OCI-LY1 (cell line): ENCODE results near the gene GP1BB.

ENCODE experiments used
- H2AFZ ChIP-seq: fragments of 200-600 bp; sonication (generic), shearing (Covaris generic); 2 replicates; pipeline ENCODE4 v1.6.0; 2014; ENCODE audit warnings: antibody characterized with exemption, mild to moderate bottlenecking, low read length
- H3F3A ChIP-seq: fragments of 200-600 bp; sonication (generic), shearing (Covaris generic); 2 replicates; pipeline ENCODE4 v1.6.0; 2014; ENCODE audit warnings: mild to moderate bottlenecking, antibody characterized with exemption, low read length, moderate library complexity; ENCODE audit not compliant: insufficient read depth
- H3K27ac ChIP-seq: fragments of 200-600 bp; sonication (generic); 2 replicates; pipeline ENCODE4 v1.5.1; 2014; ENCODE audit warnings: low read length, mixed run types, mild to moderate bottlenecking, low read depth; ENCODE audit not compliant: poor library complexity, severe bottlenecking
- H3K27me3 ChIP-seq: fragments of 200-600 bp; sonication (generic); 2 replicates; pipeline ENCODE4 v1.6.0; 2014; ENCODE audit warnings: antibody characterized with exemption, mild to moderate bottlenecking, low read length, moderate library complexity; ENCODE audit not compliant: insufficient read depth
- H3K36me3 ChIP-seq: fragments of 200-600 bp; sonication (generic); 2 replicates; pipeline ENCODE4 v1.6.1; 2014; ENCODE audit warnings: mild to moderate bottlenecking, antibody characterized with exemption, low read length, moderate library complexity, mixed read lengths; ENCODE audit not compliant: insufficient read depth
- H3K4me1 ChIP-seq: fragments of 200-600 bp; sonication (generic); 2 replicates; pipeline ENCODE4 v1.5.1; 2014; ENCODE audit warnings: mild to moderate bottlenecking, low read length, moderate library complexity; ENCODE audit not compliant: insufficient read depth, severe bottlenecking
- H3K4me2 ChIP-seq: fragments of 200-600 bp; sonication (generic), shearing (Covaris generic); 2 replicates; pipeline ENCODE4 v1.6.1; 2014; ENCODE audit warnings: low read length
- H3K4me3 ChIP-seq: fragments of 200-600 bp; sonication (generic); 2 replicates; pipeline ENCODE4 v1.5.1; 2014; ENCODE audit warnings: low read length, low read depth, mild to moderate bottlenecking, mixed read lengths; ENCODE audit not compliant: poor library complexity, severe bottlenecking
- H3K79me2 ChIP-seq: fragments of 200-600 bp; shearing (Covaris generic); 2 replicates; pipeline ENCODE4 v1.6.1; 2016; ENCODE audit warnings: mixed run types, low read length, mixed read lengths; ENCODE audit not compliant: insufficient read depth
- H3K9ac ChIP-seq: fragments of 200-600 bp; sonication (generic), shearing (Covaris generic); 2 replicates; pipeline ENCODE4 v1.6.1; 2014; ENCODE audit warnings: mild to moderate bottlenecking, low read length, mixed read lengths
- H3K9me2 ChIP-seq: fragments of 200-600 bp; sonication (generic), shearing (Covaris generic); 2 replicates; pipeline ENCODE4 v1.6.1; 2014; ENCODE audit warnings: low read depth, mild to moderate bottlenecking, low read length, mixed read lengths
- H3K9me3 ChIP-seq: fragments of 200-600 bp; shearing (Covaris generic); 2 replicates; pipeline ENCODE4 v1.6.1; 2014; ENCODE audit warnings: low read length, mixed read lengths
- H4K20me1 ChIP-seq: fragments of 200-600 bp; sonication (generic), shearing (Covaris generic); 2 replicates; pipeline ENCODE4 v1.6.0; 2016; ENCODE audit warnings: mild to moderate bottlenecking, low read length; ENCODE audit not compliant: insufficient read depth
- CTCF ChIP-seq: fragments of 200-600 bp; sonication (generic), shearing (Covaris generic); IDR thresholded peaks from 2 replicates; pipeline ENCODE4 v1.5.1; 2017; ENCODE audit warnings: mild to moderate bottlenecking, antibody characterized with exemption, low read length, moderate library complexity, mixed read lengths
- EZH2 ChIP-seq: fragments of 200-600 bp; sonication (generic), shearing (Covaris generic); IDR thresholded peaks from 2 replicates; pipeline ENCODE4 v1.8.0; 2017; ENCODE audit warnings: borderline replicate concordance, mixed run types, mild to moderate bottlenecking, antibody characterized with exemption, low read length, moderate library complexity, mixed read lengths

The GP1BB gene

GRCh38 chr22:19710020-19710768, 13.1 kb upstream of the GP1BB start:
- TF ChIP-seq EZH2 (no peak), CTCF (no peak)
- Histone ChIP-seq H3K36me3 (no peaks in the 10 kb centered on the region), H3K27me3 (peaks cover 7% of the 10 kb centered on the region; the same call in 1 of the 2 replicates), H3K27ac (no peak overlapping the region), H2AFZ (no peak overlapping the region), H3K4me3 (no peak overlapping the region), H3K9ac (no peak overlapping the region), H3K9me2 (no peaks in the 10 kb centered on the region), H3K9me3 (no peaks in the 10 kb centered on the region), H3K4me1 (no peaks in the 10 kb centered on the region), H3K79me2 (no peaks in the 10 kb centered on the region), H4K20me1 (no peaks in the 10 kb centered on the region), H3K4me2 (no peak overlapping the region), H3F3A (no peaks in the 10 kb centered on the region)

- H4K20me1 ChIP-seq: no peaks in the 10 kb centered on the region
- no peak overlapping the region for H3K27ac ChIP-seq
- no peaks in the 10 kb centered on the region for H3K4me1 ChIP-seq
- H3K27me3 ChIP-seq: peaks cover 7% of the 10 kb centered on the region; the same call in 1 of the 2 replicates
- no peaks in the 10 kb centered on the region for H3K9me3 ChIP-seq
- no peak for TF ChIP-seq EZH2
- TF ChIP-seq CTCF: no peak
- no peaks in the 10 kb centered on the region for H3F3A ChIP-seq
- H3K4me3 ChIP-seq: no peak overlapping the region
- H3K9me2 ChIP-seq: no peaks in the 10 kb centered on the region
- no peaks in the 10 kb centered on the region for H3K79me2 ChIP-seq
- H3K9ac ChIP-seq: no peak overlapping the region
- no peak overlapping the region for H3K4me2 ChIP-seq
- no peak overlapping the region for H2AFZ ChIP-seq
- no peaks in the 10 kb centered on the region for H3K36me3 ChIP-seq
These were observed 12.6 kb upstream of the GP1BB start for GRCh38 chr22:19710769-19711106.

GRCh38 chr22:19713245-19713644, 10.1 kb upstream of the GP1BB start:
- Histone ChIP-seq H3K4me3 (no peak overlapping the region), H3F3A (no peaks in the 10 kb centered on the region), H3K27me3 (peaks cover 7% of the 10 kb centered on the region), H3K4me1 (peaks cover 4% of the 10 kb centered on the region), H3K79me2 (no peaks in the 10 kb centered on the region), H3K9me2 (no peaks in the 10 kb centered on the region), H3K36me3 (no peaks in the 10 kb centered on the region), H3K9ac (no peak overlapping the region), H2AFZ (no peak overlapping the region), H4K20me1 (no peaks in the 10 kb centered on the region), H3K4me2 (no peak overlapping the region), H3K27ac (no peak overlapping the region), H3K9me3 (no peaks in the 10 kb centered on the region)
- TF ChIP-seq CTCF: no peak
- no peak for TF ChIP-seq EZH2
